GM12891 (cell line): ENCODE results near the gene UPF2.

Experiments used
- PAX5 ChIP-seq: IDR thresholded peaks from 2 replicates; pipeline ENCODE4 v1.6.1; 2011; ENCODE audit warnings: low read length, moderate library complexity, mild to moderate bottlenecking; ENCODE audit not compliant: insufficient read depth, severe bottlenecking
- POLR2A ChIP-seq: IDR thresholded peaks from 2 replicates; pipeline ENCODE4 v1.6.1; 2011; ENCODE audit warnings: low read depth, low read length, control low read depth
- POLR2AphosphoS5 ChIP-seq: IDR thresholded peaks from 2 replicates; pipeline ENCODE4 v1.6.1; 2011; ENCODE audit warnings: low read depth, low read length, control low read depth
- SPI1 ChIP-seq: IDR thresholded peaks from 2 replicates; pipeline ENCODE4 v1.6.1; 2011; ENCODE audit warnings: low read depth, low read length, control low read depth
- TAF1 ChIP-seq: IDR thresholded peaks from 2 replicates; pipeline ENCODE4 v1.6.1; 2011; ENCODE audit warnings: low read depth, low read length, control low read depth

DNA sequence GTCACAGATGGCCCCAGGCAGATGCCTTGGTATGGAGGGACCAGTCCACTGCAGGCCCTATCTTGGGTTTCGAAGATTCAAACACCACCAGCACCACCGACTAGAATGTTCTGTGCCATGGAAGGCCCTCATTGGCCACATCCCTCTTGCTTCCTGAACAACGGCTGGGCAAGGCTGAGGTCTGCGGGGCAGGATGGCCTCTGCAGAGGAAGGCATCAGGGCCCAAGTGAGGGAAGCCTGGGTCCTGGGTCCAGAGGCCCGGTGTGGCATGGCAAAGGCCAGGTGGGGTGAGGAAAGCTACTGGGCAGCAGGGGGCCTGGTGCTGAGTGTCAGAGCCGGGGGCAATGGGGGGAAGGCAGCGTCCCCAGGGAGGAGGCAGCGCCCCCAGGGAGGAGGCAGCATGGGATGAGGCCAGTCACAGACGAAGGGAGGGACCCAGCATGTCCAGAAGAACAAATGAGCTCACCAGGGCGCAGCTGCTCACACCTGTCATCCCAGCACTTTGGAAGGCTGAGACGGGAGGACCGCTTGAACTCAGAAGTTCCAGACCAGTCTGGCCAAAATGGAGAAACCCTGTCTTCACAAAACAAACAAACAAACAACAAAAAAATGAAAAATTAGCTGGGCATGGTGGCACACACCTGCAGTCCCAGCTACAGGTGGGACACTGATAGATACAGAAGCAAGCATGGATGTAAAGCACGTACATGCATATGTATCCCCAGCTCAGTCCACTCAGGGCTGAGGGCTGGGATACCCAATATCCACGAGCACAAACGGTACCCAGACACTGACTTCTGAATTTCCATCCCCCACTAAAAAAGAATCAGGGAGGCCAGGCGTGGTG, 155.0 kb downstream of the UPF2 start:
- no peak for TF ChIP-seq POLR2A
- no peak for TF ChIP-seq TAF1
- TF ChIP-seq POLR2AphosphoS5 = no peak
- no peak for TF ChIP-seq PAX5
- no peak for TF ChIP-seq SPI1
